ENCODE data around the gene SLC4A4.

SLC4A4 gene

DNA sequence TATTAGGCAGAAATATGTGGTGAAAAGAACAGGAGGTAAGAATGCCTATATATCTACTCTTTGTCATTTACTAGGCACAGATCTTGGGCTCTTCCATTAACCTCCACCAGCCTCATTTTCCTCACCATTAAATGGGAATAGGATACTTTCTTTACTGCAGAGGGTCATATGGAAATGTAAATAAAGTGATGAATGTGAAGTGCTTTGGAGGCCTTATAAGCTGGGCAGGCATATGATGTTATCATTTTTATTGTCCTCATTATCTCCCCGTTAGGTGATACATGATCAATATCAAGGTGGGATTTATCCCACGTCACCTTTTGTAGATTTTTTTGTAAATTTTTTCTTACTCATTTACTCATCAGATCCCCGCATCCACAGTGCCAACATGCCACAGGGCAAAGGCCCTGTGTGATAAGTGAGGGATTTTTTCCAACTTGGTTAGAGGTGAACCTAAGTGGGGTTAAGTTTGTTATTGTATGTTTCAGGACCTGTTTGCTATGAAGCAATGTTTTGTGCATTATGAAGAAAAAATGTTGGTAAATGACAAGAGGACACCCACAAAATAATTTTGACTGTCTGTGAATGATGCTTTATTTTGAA is 107.8 kb downstream of the SLC4A4 start:
- no peak overlapping the region for H3K27ac ChIP-seq
- TF ChIP-seq, protein P1, sequence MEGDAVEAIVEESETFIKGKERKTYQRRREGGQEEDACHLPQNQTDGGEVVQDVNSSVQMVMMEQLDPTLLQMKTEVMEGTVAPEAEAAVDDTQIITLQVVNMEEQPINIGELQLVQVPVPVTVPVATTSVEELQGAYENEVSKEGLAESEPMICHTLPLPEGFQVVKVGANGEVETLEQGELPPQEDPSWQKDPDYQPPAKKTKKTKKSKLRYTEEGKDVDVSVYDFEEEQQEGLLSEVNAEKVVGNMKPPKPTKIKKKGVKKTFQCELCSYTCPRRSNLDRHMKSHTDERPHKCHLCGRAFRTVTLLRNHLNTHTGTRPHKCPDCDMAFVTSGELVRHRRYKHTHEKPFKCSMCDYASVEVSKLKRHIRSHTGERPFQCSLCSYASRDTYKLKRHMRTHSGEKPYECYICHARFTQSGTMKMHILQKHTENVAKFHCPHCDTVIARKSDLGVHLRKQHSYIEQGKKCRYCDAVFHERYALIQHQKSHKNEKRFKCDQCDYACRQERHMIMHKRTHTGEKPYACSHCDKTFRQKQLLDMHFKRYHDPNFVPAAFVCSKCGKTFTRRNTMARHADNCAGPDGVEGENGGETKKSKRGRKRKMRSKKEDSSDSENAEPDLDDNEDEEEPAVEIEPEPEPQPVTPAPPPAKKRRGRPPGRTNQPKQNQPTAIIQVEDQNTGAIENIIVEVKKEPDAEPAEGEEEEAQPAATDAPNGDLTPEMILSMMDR (IDR thresholded peaks at IDR 0.05) = no peak

DNA sequence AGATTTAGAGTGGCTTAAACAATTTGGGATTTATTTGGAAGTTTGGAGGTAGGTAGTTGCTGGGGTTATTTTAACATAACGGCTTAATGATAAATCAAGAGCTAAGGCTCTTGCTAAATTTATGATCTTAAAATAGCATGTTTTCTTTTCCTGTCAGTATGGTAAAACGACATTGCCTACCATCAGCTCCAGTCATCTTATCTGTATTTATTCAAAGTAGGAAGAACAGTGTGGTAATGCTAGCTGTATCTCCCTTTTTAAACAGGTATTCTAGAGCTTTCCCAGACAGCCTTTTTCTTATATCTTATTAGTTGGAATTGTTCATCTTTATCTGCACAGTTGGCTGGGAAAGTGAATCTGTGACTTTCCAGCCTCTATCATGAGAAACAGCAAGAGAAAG is 110.2 kb downstream of the SLC4A4 start:
- TF ChIP-seq, protein P1 (IDR thresholded peaks at IDR 0.05) = no peak
- no peak for TF ChIP-seq ZFX (IDR thresholded peaks at IDR 0.05; ENCODE audit: borderline replicate concordance)
- H3K27ac ChIP-seq = no peak overlapping the region

GRCh38 chr4:71449878-71450277 is 111.1 kb downstream of the SLC4A4 start:
- TF ChIP-seq, protein P1 (IDR thresholded peaks at IDR 0.05) = no peak
- no peak for TF ChIP-seq ZFX (IDR thresholded peaks at IDR 0.05; ENCODE audit: borderline replicate concordance)
- H3K27ac ChIP-seq = no peak overlapping the region

DNA sequence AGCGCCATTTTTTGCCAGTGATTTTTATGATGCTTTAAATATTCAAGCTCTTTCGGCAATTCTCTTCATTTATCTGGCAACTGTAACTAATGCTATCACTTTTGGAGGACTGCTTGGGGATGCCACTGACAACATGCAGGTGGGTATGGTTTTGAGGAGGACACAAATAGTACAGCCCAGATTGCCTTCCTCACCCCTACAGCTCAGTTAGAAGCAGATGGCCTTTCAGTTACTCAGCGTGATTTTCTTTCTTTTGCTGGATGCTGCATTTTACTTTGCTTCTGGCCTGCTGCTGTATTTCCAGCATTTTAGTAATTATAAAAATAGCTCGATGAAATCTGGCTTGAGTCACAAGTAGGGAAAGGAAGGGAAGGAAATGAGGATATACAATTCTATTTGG is 114.7 kb downstream of the SLC4A4 start:
- no peak overlapping the region for H3K27ac ChIP-seq
- TF ChIP-seq, protein P1 (IDR thresholded peaks at IDR 0.05) = no peak
- TF ChIP-seq ZFX (IDR thresholded peaks at IDR 0.05; ENCODE audit: borderline replicate concordance) = no peak

DNA sequence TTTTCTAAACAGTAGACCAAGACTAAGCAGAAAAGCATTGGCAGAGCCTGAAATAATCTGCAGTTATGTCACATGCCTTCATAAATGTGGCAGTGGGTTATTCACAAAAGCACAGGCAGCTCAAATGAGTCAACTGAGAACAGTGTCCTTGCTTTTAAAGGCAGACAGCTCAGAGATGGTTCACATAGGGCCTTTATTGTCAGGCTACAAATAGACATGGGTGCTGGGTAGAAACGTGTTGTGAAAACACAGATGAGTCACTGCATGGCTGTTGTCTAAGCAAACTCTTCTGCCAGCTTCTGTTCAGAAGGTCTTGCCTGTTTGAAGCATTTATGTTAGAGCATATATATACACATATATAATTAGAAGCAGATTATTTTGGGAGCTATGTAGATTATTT is 118.0 kb downstream of the SLC4A4 start:
- TF ChIP-seq, protein P1 (IDR thresholded peaks at IDR 0.05) = no peak
- no peak overlapping the region for H3K27ac ChIP-seq

- TF ChIP-seq ZFX (IDR thresholded peaks at IDR 0.05; ENCODE audit: borderline replicate concordance) = no peak
- TF ChIP-seq, protein P1 (IDR thresholded peaks at IDR 0.05) = no peak
- H3K27ac ChIP-seq = no peak overlapping the region
Observed at GRCh38 chr4:71460371-71460770, 121.6 kb downstream of the SLC4A4 start.

- H3K27ac ChIP-seq = no peak overlapping the region
- no peak for TF ChIP-seq ZFX (IDR thresholded peaks at IDR 0.05; ENCODE audit: borderline replicate concordance)
- TF ChIP-seq, protein P1 (IDR thresholded peaks at IDR 0.05) = no peak
Observed at GRCh38 chr4:71461422-71461821, 122.6 kb downstream of the SLC4A4 start.

Measured in 22Rv1 (cell line).